ENCODE data around the gene INTS11.
A peak's percentile ranks its signal among the peaks of the same experiment; 100 is the strongest.

The INTS11 gene

DNA sequence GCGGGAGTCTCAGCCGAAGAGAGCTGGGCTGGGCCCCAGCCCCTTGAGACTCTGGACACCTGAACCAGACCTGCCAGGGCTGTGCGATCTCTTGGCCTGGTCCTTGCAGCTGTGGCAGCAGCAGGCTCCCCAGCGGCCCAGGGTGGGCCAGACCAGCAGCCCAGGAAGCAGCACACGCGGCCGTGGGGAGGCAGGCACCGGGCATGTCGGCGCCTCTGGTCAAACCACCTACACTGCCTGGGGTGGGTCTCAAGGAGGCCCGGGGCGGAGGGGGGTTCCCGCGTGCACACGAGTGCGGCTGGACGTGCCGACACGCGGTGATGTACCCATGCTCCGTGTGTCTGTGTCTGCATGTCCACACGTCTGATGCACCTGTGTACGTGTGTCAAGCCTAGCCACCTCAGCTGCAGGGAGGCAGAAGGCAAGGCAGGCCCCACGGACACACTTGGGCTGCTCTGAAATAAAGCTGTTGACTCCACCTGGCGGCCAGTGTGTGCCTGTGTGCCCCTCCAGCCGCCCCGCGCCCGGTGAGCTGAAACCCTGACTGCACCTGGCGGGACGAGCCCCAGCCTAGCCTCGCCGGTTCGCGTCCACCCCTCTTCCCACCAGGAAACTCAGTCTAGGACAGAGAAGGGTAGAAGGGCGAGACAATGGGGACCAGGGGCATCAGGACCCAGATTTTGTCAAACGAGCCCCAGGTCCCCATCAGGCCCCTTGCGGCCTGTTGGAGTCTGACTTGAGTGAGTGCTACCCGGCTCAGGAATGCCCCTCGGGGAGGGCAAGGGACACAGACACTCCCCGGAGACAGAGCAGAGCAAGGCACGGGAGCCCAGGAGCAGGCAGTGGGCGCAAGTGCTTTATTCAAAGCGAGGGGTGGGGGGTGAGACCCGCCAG, 32.7 kb downstream of the INTS11 start:
- peak; percentile 71 for DNase-seq (ENCODE audit: extremely low read depth, insufficient read length)

DNA sequence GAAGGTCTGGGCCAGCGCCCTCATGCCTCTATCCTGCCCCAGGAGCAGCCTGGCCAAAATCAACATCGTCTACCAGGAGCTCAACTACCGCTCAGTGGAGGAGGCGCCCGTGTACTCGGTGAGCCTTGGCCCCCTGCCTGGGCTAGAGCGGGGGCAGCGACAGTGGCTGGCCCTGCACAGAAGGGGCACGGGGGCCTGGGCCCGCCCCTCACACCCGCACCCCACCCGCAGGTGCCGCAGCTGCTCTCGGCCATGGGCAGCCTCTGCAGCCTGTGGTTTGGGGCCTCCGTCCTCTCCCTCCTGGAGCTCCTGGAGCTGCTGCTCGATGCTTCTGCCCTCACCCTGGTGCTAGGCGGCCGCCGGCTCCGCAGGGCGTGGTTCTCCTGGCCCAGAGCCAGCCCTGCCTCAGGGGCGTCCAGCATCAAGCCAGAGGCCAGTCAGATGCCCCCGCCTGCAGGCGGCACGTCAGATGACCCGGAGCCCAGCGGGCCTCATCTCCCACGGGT, 33.4 kb downstream of the INTS11 start:
- DNase-seq (ENCODE audit: extremely low read depth, insufficient read length), result no peak

More for the DNA sequence above, 32.7 kb downstream of the INTS11 start:
- no peaks in the 10 kb centered on the region for H3K27me3 ChIP-seq (replicated peaks; ENCODE audit: control insufficient read depth, insufficient read depth, low read length)
- TF ChIP-seq, protein P1, sequence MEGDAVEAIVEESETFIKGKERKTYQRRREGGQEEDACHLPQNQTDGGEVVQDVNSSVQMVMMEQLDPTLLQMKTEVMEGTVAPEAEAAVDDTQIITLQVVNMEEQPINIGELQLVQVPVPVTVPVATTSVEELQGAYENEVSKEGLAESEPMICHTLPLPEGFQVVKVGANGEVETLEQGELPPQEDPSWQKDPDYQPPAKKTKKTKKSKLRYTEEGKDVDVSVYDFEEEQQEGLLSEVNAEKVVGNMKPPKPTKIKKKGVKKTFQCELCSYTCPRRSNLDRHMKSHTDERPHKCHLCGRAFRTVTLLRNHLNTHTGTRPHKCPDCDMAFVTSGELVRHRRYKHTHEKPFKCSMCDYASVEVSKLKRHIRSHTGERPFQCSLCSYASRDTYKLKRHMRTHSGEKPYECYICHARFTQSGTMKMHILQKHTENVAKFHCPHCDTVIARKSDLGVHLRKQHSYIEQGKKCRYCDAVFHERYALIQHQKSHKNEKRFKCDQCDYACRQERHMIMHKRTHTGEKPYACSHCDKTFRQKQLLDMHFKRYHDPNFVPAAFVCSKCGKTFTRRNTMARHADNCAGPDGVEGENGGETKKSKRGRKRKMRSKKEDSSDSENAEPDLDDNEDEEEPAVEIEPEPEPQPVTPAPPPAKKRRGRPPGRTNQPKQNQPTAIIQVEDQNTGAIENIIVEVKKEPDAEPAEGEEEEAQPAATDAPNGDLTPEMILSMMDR (IDR thresholded peaks at IDR 0.05; ENCODE audit: insufficient read depth, low read length, poor library complexity, severe bottlenecking), result peak; percentile 76
- no peak overlapping the region for H3K4me3 ChIP-seq (replicated peaks; ENCODE audit: low read depth, low read length)
- H3K36me3 ChIP-seq (ENCODE audit: control insufficient read depth, insufficient read depth, low read length), result no peaks in the 10 kb centered on the region

DNA sequence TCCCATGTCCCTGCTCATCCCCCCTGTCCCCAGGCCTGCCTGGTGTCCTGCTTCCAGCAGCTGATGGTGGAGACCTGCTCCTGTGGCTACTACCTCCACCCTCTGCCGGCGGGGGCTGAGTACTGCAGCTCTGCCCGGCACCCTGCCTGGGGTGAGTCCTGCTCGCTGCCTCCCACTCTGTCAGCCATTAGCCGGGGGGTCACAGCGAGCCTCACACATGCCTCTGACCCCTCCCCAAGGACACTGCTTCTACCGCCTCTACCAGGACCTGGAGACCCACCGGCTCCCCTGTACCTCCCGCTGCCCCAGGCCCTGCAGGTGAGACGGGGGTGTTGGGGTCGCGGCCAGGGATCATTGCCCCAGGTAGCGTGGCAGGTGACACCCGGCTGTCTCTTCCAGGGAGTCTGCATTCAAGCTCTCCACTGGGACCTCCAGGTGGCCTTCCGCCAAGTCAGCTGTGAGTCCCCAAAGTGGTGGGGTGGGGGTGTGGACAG, 34.2 kb downstream of the INTS11 start:
- Histone ChIP-seq H3K36me3 (ENCODE audit: control insufficient read depth, insufficient read depth, low read length) (no peaks in the 10 kb centered on the region), H3K27me3 (replicated peaks; ENCODE audit: control insufficient read depth, insufficient read depth, low read length) (no peaks in the 10 kb centered on the region), H3K4me3 (replicated peaks; ENCODE audit: low read depth, low read length) (no peak overlapping the region)
- TF ChIP-seq, protein P1 (IDR thresholded peaks at IDR 0.05; ENCODE audit: insufficient read depth, low read length, poor library complexity, severe bottlenecking), result peak; percentile 57
- no peak for DNase-seq (ENCODE audit: extremely low read depth, insufficient read length)

More for the DNA sequence above, 33.4 kb downstream of the INTS11 start:
- TF ChIP-seq, protein P1 (IDR thresholded peaks at IDR 0.05; ENCODE audit: insufficient read depth, low read length, poor library complexity, severe bottlenecking), result no peak
- H3K27me3 ChIP-seq (replicated peaks; ENCODE audit: control insufficient read depth, insufficient read depth, low read length), result no peaks in the 10 kb centered on the region
- no peak overlapping the region for H3K4me3 ChIP-seq (replicated peaks; ENCODE audit: low read depth, low read length)
- no peaks in the 10 kb centered on the region for H3K36me3 ChIP-seq (ENCODE audit: control insufficient read depth, insufficient read depth, low read length)

DNA sequence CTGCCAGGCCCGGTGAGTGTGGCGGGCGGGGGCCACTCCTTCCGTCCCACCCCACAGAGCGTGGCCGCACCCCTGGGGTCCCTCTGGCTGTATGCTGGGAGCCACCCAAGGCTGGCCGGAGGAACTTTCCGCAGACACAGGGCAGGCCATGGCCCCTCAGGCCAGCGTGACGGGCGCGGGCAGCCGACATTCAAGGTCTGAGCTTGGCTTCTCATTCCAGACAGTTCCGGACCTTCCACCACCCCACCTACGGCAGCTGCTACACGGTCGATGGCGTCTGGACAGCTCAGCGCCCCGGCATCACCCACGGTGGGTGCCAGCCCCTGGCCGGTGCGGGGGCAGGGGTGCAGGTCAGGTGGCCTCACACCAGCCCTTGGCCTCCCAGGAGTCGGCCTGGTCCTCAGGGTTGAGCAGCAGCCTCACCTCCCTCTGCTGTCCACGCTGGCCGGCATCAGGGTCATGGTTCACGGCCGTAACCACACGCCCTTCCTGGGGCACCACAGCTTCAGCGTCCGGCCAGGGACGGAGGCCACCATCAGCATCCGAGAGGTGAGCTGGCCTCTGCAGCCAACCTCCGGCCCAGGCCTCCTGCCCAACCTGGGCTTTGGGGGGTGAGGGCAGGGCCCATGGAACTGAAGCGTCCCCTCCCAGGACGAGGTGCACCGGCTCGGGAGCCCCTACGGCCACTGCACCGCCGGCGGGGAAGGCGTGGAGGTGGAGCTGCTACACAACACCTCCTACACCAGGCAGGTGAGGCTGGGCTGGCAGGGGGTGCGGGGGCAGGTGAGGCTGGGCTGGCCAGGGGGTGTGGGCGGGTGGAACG, 37.0 kb downstream of the INTS11 start:
- Histone ChIP-seq H3K4me3 (replicated peaks; ENCODE audit: low read depth, low read length) (no peak overlapping the region), H3K36me3 (ENCODE audit: control insufficient read depth, insufficient read depth, low read length) (no peaks in the 10 kb centered on the region), H3K27me3 (replicated peaks; ENCODE audit: control insufficient read depth, insufficient read depth, low read length) (no peaks in the 10 kb centered on the region)
- TF ChIP-seq, protein P1 (IDR thresholded peaks at IDR 0.05; ENCODE audit: insufficient read depth, low read length, poor library complexity, severe bottlenecking), result no peak
- DNase-seq (ENCODE audit: extremely low read depth, insufficient read length), result peak; percentile 11

DNA sequence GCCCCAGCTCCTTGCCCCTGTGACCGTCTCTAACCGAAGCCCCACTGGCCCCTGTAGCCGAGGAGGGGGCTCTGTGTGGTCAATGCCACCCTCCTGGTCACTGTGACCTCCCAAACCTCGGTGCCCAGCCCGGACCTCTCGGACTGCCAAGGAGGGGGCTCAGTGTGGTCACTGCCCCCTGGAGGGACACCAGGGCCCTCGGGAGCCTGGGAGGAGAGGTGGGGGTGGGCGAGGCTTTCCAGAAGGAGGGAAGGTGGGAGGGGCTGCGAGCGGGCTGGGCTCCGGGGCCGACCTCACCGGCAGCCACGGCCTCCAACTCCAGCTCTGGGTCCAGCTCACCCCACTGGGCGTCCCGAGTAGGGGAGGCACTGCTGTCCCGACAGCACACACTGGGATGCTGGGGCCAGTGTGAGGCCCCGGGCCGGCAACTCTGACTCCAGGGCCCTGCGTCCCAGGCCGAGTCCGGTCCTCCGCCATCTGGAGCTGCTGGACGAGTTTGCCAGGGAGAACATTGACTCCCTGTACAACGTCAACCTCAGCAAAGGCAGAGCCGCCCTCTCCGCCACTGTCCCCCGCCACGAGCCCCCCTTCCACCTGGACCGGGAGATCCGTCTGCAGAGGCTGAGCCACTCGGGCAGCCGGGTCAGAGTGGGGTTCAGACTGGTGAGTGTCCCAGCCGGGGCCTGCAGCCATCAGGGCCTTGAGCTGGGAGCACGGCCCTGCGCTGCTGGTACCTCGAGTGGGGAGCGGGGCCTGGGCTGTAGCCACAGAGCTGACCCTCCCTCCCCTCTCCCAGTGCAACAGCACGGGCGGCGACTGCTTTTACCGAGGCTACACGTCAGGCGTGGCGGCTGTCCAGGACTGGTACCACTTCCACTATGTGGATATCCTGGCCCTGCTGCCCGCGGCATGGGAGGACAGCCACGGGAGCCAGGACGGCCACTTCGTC, 37.9 kb downstream of the INTS11 start:
- Histone ChIP-seq H3K36me3 (ENCODE audit: control insufficient read depth, insufficient read depth, low read length) (no peaks in the 10 kb centered on the region), H3K27me3 (replicated peaks; ENCODE audit: control insufficient read depth, insufficient read depth, low read length) (no peaks in the 10 kb centered on the region), H3K4me3 (replicated peaks; ENCODE audit: low read depth, low read length) (no peak overlapping the region)
- DNase-seq (ENCODE audit: extremely low read depth, insufficient read length), result no peak
- TF ChIP-seq, protein P1 (IDR thresholded peaks at IDR 0.05; ENCODE audit: insufficient read depth, low read length, poor library complexity, severe bottlenecking), result no peak
